Cardiac muscle cell (in vitro differentiated cells and primary cell): ENCODE measurements around the gene ABI3BP. TPM values are rescaled to one million over a fixed set of nuclear protein-coding genes. Genes with fewer than 3 reads are reported as not detected.
A peak's percentile ranks its signal among the peaks of the same experiment; 100 is the strongest.

Source experiments
- DNase-seq, 2 donors: peaks; one replicate each; pipeline versions ENCODE4 v3.0.0 to v3.0.0-alpha.2; 2010 to 2017; ENCODE audit warnings: low read depth in 1 of 2, low spot score in 1 of 2
- H3K27ac ChIP-seq: fragments of 200-600 bp; sonication (generic); 2 replicates; pipeline ENCODE4 v1.5.1; 2016
- H3K27me3 ChIP-seq: fragments of 200-600 bp; sonication (generic); 2 replicates; pipeline ENCODE4 v1.6.0; 2016; ENCODE audit warnings: control low read depth
- H3K36me3 ChIP-seq: fragments of 200-600 bp; sonication (generic); 2 replicates; pipeline ENCODE4 v1.5.1; 2016; ENCODE audit warnings: control low read depth
- H3K4me1 ChIP-seq: fragments of 200-600 bp; sonication (generic); 2 replicates; pipeline ENCODE4 v1.8.1; 2017; ENCODE audit warnings: low read depth, mild to moderate bottlenecking, mixed run types
- H3K4me3 ChIP-seq: fragments of 200-600 bp; sonication (generic); 2 replicates; pipeline ENCODE4 v1.5.1; 2016; ENCODE audit warnings: mild to moderate bottlenecking
- H3K9me3 ChIP-seq: fragments of 200-600 bp; sonication (generic); 2 replicates; pipeline ENCODE4 v1.5.1; 2017; ENCODE audit warnings: low read depth, mild to moderate bottlenecking, control low read depth
- polyA plus RNA-seq: library from polyadenylated mRNA; unstranded; fragments of >200 nt; fragmentation: Nextera tagmentation; extraction: Ambion mirVana; gene quantifications from 2 replicates; pipeline ENCODE4 v1.2.1, GENCODE V29; 2016
- total RNA-seq: library from RNA; depleted of rRNA; stranded (reverse); fragments of >200 nt; gene quantifications from 2 replicates; pipeline ENCODE4 v1.2.3, GENCODE V29; 2016
- TF ChIP-seq, protein P1 (sequence below): IDR thresholded peaks from 2 replicates; pipeline ENCODE4 v1.5.1; 2012; ENCODE audit warnings: low read depth, mild to moderate bottlenecking, low read length

The ABI3BP gene
- total and polyA plus RNA-seq, 2 experiments from 2014 or later = 0.54 to 0.92 TPM

GRCh38 chr3:100891827-100892226, 101.4 kb downstream of the ABI3BP start:
- Histone ChIP-seq H3K27ac (no peak overlapping the region), H3K9me3 (no peaks in the 10 kb centered on the region), H3K36me3 (no peaks in the 10 kb centered on the region), H3K27me3 (no peaks in the 10 kb centered on the region), H3K4me1 (no peaks in the 10 kb centered on the region), H3K4me3 (no peak overlapping the region)
- TF ChIP-seq, protein P1, sequence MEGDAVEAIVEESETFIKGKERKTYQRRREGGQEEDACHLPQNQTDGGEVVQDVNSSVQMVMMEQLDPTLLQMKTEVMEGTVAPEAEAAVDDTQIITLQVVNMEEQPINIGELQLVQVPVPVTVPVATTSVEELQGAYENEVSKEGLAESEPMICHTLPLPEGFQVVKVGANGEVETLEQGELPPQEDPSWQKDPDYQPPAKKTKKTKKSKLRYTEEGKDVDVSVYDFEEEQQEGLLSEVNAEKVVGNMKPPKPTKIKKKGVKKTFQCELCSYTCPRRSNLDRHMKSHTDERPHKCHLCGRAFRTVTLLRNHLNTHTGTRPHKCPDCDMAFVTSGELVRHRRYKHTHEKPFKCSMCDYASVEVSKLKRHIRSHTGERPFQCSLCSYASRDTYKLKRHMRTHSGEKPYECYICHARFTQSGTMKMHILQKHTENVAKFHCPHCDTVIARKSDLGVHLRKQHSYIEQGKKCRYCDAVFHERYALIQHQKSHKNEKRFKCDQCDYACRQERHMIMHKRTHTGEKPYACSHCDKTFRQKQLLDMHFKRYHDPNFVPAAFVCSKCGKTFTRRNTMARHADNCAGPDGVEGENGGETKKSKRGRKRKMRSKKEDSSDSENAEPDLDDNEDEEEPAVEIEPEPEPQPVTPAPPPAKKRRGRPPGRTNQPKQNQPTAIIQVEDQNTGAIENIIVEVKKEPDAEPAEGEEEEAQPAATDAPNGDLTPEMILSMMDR = no peak
- no peak for DNase-seq

- Histone ChIP-seq H3K9me3 (no peaks in the 10 kb centered on the region), H3K27ac (no peak overlapping the region), H3K36me3 (no peaks in the 10 kb centered on the region), H3K27me3 (no peaks in the 10 kb centered on the region), H3K4me1 (no peaks in the 10 kb centered on the region), H3K4me3 (no peak overlapping the region)
- peak in 1 of 2 donors; percentile 70 for DNase-seq
- TF ChIP-seq, protein P1 = peak; percentile 59
Observed at GRCh38 chr3:100891033-100891432, 102.2 kb downstream of the ABI3BP start.

- Histone ChIP-seq H3K4me1 (no peaks in the 10 kb centered on the region), H3K27me3 (no peaks in the 10 kb centered on the region), H3K27ac (no peak overlapping the region), H3K4me3 (no peak overlapping the region), H3K9me3 (no peaks in the 10 kb centered on the region), H3K36me3 (no peaks in the 10 kb centered on the region)
- DNase-seq = no peak
- TF ChIP-seq, protein P1 = no peak
Observed at GRCh38 chr3:100888881-100889280, 104.3 kb downstream of the ABI3BP start.

DNA sequence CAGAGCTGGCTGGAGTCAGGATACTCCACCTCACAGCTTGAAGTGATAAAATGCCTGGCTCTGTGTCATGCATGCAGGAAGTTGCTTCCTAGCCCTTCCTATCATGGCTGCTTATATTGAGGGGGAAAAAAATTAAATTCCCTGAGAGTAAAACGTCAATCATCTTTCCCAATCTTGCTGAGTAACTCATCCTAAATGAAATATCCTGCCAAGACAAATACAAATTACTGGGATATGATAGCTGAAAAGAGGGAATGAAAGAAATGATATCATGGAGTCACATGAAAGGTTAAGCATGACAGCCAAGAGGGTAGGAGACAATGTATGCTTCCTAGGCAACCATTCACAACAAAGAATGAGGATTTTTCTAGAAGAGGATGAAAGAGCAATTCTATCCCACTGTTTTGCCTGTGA, 110.6 kb downstream of the ABI3BP start:
- DNase-seq = peak in 1 of 2 donors; percentile 70
- Histone ChIP-seq H3K9me3 (no peaks in the 10 kb centered on the region), H3K36me3 (no peaks in the 10 kb centered on the region), H3K27me3 (no peaks in the 10 kb centered on the region), H3K27ac (no peak overlapping the region), H3K4me1 (no peaks in the 10 kb centered on the region), H3K4me3 (no peak overlapping the region)
- TF ChIP-seq, protein P1 = no peak

- Histone ChIP-seq H3K36me3 (no peaks in the 10 kb centered on the region), H3K9me3 (no peaks in the 10 kb centered on the region), H3K4me3 (no peak overlapping the region), H3K4me1 (no peaks in the 10 kb centered on the region), H3K27ac (no peak overlapping the region), H3K27me3 (no peaks in the 10 kb centered on the region)
- peak in 1 of 2 donors; percentile 32 for DNase-seq
- TF ChIP-seq, protein P1 = no peak
Observed at GRCh38 chr3:100880845-100881244, 112.4 kb downstream of the ABI3BP start.

- peak in 1 of 2 donors; percentile 25 for DNase-seq
- Histone ChIP-seq H3K27ac (no peak overlapping the region), H3K4me1 (no peaks in the 10 kb centered on the region), H3K36me3 (no peaks in the 10 kb centered on the region), H3K27me3 (no peaks in the 10 kb centered on the region), H3K4me3 (no peak overlapping the region), H3K9me3 (no peaks in the 10 kb centered on the region)
- TF ChIP-seq, protein P1 = no peak
Observed at GRCh38 chr3:100880072-100880471, 113.1 kb downstream of the ABI3BP start.
